ENCODE results near the gene RCE1.

Gene RCE1

GRCh38 chr11:66867425-66868040, 24.3 kb downstream of the RCE1 start:
- peaks cover 6% of the 10 kb centered on the region for H3K4me1 ChIP-seq (ENCODE audit: control insufficient read depth, insufficient read depth, low read length)
- H3K36me3 ChIP-seq (ENCODE audit: insufficient read depth, low read length): peaks cover 18% of the 10 kb centered on the region
- H3K4me3 ChIP-seq (ENCODE audit: low read length): no peak overlapping the region
- no peaks in the 10 kb centered on the region for H3K9me3 ChIP-seq (replicated peaks; ENCODE audit: low read length)
- no peak overlapping the region for H3K9ac ChIP-seq (ENCODE audit: low read depth, low read length)
- no peaks in the 10 kb centered on the region for H3K27me3 ChIP-seq (ENCODE audit: control insufficient read depth, insufficient read depth, low read length)
- H3K4me2 ChIP-seq (ENCODE audit: low read length): no peak overlapping the region

DNA sequence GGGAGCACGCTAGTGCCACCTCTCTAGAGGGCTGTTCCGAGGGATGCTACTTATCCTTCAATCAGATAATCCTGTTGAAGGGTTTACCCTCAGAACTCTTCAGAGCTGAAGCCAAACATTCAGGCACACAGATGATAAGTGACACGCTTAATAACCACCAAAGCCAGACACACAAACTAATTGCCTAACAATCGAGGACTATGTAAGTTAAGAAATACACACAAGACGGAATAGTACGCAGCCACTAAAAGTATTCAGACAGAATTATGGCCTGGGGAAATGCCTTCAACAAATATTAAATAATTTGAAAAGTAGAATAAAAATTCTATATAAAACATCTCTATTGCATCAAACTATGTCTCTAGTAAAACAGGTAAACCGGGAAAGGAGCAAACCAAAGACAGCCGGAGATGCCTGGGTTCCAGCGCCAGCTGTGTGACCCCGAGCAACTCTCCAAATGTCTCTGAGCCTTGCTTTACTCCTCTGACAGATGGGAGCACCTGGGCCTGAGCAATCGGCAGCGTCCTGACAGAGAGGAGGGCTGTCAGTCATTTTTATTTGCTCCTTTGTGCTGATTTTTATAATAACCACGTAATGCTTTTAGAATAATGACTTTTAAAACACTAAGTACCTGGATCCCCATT, 25.0 kb downstream of the RCE1 start:
- Histone ChIP-seq H3K4me2 (ENCODE audit: low read length) (no peak overlapping the region), H3K9ac (ENCODE audit: low read depth, low read length) (no peak overlapping the region), H3K4me3 (ENCODE audit: low read length) (no peak overlapping the region), H3K9me3 (replicated peaks; ENCODE audit: low read length) (no peaks in the 10 kb centered on the region), H3K36me3 (ENCODE audit: insufficient read depth, low read length) (peaks cover 17% of the 10 kb centered on the region), H3K27me3 (ENCODE audit: control insufficient read depth, insufficient read depth, low read length) (no peaks in the 10 kb centered on the region), H3K4me1 (ENCODE audit: control insufficient read depth, insufficient read depth, low read length) (peaks cover 6% of the 10 kb centered on the region)

DNA sequence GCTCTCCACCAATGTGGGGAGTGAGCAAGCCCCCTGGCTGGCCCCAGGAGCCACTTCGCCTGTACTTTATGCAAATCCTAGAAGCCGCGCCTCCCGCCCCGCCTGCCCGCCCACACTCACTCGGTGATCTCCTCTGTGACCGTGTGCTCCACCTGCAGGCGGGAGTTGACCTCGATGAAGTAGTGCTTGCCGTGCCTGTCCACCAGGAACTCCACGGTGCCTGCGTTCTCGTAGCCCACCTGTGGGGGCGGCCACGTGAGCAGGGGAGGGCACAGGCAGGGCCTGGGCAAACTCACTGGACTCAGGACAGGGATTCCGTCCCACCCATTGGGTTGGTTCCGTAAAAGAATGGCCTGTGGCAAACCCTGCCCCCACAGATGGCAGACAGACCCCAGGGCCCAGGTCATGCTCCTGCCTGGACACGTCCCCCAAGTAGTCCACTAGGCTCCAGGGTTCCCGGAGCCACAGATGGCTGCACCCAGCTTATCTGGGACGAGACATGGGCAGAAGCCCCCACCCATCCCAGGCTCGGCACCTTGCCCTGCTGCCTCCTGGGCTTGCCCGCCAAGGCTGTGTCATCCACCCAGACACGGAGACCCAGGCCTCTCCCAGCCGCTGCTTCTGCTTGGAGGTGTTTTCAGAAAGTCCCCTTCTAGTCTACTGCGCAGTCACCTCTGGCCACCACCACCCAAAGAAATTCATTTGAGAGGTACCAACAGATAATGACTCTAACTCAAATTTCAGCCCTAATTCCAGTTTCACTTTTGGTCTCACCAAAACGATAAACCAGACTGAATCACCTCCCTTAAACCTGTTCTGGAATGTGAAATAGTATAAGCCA, 25.7 kb downstream of the RCE1 start:
- Histone ChIP-seq H3K4me3 (ENCODE audit: low read length) (no peak overlapping the region), H3K4me2 (ENCODE audit: low read length) (no peak overlapping the region), H3K9ac (ENCODE audit: low read depth, low read length) (no peak overlapping the region), H3K27me3 (ENCODE audit: control insufficient read depth, insufficient read depth, low read length) (no peaks in the 10 kb centered on the region), H3K4me1 (ENCODE audit: control insufficient read depth, insufficient read depth, low read length) (peaks cover 6% of the 10 kb centered on the region), H3K36me3 (ENCODE audit: insufficient read depth, low read length) (peaks cover 14% of the 10 kb centered on the region), H3K9me3 (replicated peaks; ENCODE audit: low read length) (no peaks in the 10 kb centered on the region)

DNA sequence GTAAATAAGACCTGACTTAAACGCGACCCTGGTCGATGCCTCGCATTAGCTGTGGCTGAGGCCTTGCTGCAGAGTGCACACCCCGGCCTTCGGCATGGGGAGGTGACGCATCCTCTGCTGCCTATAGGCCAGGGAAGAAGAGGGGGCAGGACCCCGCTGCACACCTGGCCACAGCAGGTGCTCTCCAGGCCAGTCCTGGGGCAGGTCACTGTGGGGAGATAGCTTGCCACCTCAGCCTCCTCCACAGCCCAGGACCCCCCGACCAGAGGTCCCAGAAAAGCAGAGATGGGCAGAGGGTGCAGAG, 26.3 kb downstream of the RCE1 start:
- Histone ChIP-seq H3K27me3 (ENCODE audit: control insufficient read depth, insufficient read depth, low read length) (no peaks in the 10 kb centered on the region), H3K4me1 (ENCODE audit: control insufficient read depth, insufficient read depth, low read length) (peaks cover 6% of the 10 kb centered on the region), H3K4me3 (ENCODE audit: low read length) (no peak overlapping the region), H3K9ac (ENCODE audit: low read depth, low read length) (no peak overlapping the region), H3K9me3 (replicated peaks; ENCODE audit: low read length) (no peaks in the 10 kb centered on the region), H3K36me3 (ENCODE audit: insufficient read depth, low read length) (peaks cover 14% of the 10 kb centered on the region), H3K4me2 (ENCODE audit: low read length) (no peak overlapping the region)

DNA sequence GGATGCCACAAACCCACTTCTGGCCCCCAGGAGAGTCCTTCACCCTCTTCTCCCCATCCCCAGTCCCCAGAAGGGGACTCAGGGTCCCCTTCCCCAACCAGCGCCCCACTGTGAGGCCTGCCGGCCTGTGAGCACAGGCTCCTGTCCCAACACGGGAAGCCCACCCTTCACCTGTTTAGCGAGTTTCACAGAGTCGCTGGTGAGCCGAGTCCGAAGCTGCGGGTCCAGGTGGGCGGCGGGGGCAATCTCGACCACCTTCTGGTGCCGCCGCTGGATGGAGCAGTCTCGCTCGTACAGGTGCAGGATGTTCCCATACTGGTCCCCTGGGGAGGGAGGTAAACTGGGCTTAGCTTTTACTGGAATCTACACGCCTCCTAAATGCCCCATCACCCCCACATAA, 26.9 kb downstream of the RCE1 start:
- H3K9me3 ChIP-seq (replicated peaks; ENCODE audit: low read length): no peaks in the 10 kb centered on the region
- H3K4me2 ChIP-seq (ENCODE audit: low read length): no peak overlapping the region
- peaks cover 6% of the 10 kb centered on the region for H3K4me1 ChIP-seq (ENCODE audit: control insufficient read depth, insufficient read depth, low read length)
- no peaks in the 10 kb centered on the region for H3K27me3 ChIP-seq (ENCODE audit: control insufficient read depth, insufficient read depth, low read length)
- no peak overlapping the region for H3K9ac ChIP-seq (ENCODE audit: low read depth, low read length)
- no peak overlapping the region for H3K4me3 ChIP-seq (ENCODE audit: low read length)
- peaks cover 14% of the 10 kb centered on the region for H3K36me3 ChIP-seq (ENCODE audit: insufficient read depth, low read length)

DNA sequence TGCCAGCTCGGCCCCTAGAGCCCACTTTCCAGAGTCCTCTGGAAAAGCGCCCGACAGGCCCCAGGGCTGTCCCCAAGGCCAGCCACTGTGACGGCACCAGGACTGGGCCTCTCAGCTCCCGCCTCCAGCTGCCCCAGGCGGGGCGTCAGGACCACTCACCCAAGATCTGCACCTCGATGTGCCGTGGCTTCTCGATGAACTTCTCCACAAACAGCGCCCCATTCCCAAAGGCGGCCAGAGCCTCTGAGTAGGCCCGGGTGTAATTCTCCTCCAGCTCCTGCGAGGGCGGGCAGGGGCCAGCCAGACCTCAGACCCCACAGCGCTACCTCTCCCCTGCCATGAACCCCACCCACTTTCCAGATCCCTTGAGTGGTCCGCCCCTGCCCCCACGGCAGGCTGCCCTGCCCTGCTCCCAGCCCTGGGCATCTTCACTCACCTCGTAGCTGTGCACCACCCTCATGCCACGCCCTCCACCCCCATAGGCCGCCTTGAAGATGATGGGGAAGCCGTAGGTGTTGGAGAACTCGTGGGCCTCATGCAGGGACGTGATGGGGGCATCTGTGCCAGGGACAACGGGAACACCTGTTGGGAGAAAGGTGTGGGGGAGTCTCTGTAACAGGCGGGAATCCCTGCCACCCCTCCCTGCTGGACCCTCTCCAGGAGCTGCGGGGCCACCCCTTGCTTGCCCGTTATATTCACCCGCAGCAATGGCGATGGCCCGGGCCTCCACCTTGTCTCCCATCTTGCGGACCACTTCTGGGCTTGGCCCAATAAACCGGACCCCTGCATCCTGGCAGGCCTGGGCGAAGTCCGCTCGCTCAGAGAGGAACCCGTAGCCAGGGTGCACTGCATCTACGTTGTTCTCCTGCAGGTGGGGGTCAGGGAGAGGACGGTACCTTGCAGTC, 27.6 kb downstream of the RCE1 start:
- no peaks in the 10 kb centered on the region for H3K27me3 ChIP-seq (ENCODE audit: control insufficient read depth, insufficient read depth, low read length)
- no peak overlapping the region for H3K9ac ChIP-seq (ENCODE audit: low read depth, low read length)
- no peak overlapping the region for H3K4me3 ChIP-seq (ENCODE audit: low read length)
- H3K36me3 ChIP-seq (ENCODE audit: insufficient read depth, low read length): peaks cover 14% of the 10 kb centered on the region
- H3K9me3 ChIP-seq (replicated peaks; ENCODE audit: low read length): no peaks in the 10 kb centered on the region
- no peak overlapping the region for H3K4me2 ChIP-seq (ENCODE audit: low read length)
- H3K4me1 ChIP-seq (ENCODE audit: control insufficient read depth, insufficient read depth, low read length): peaks cover 6% of the 10 kb centered on the region

DNA sequence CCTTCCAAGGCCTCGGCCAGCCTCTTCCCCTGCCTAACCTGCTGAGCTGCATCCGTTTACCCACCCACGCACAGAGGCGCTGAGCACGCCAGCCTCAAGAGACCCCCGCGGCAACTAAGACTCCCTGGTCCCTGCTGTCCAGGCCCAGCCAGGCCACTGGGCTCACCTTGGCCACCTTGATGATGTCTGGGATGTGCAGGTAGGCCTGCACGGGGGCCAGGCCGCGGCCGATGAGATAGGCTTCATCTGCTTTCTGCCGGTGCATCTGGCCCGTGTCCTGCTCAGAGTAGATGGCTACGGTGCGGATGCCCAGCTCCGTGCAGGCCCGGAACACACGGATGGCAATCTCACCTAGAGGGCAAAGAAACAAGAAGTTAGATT, 28.3 kb downstream of the RCE1 start:
- Histone ChIP-seq H3K36me3 (ENCODE audit: insufficient read depth, low read length) (peaks cover 14% of the 10 kb centered on the region), H3K4me1 (ENCODE audit: control insufficient read depth, insufficient read depth, low read length) (peaks cover 5% of the 10 kb centered on the region), H3K9me3 (replicated peaks; ENCODE audit: low read length) (no peaks in the 10 kb centered on the region), H3K27me3 (ENCODE audit: control insufficient read depth, insufficient read depth, low read length) (no peaks in the 10 kb centered on the region), H3K4me3 (ENCODE audit: low read length) (no peak overlapping the region), H3K4me2 (ENCODE audit: low read length) (no peak overlapping the region), H3K9ac (ENCODE audit: low read depth, low read length) (no peak overlapping the region)

DNA sequence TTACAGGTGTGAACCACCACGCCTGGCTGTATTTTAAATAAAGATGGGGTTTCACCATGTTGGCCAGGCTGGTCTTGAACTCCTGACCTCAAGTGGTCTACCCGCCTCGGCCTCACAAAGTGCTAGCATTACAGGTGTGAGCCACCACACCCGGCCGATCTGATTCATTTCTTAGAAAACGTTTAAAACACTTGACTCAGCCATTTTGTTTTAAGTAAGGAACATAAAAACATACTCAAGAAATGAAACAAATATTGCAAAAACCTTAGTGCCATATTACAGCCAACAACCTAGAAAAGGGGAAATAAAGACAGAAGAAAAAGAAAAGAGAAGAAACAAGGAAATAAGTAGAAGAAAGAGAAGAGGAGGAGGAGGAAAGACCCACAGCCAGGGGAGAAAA, 31.0 kb downstream of the RCE1 start:
- H3K4me1 ChIP-seq (ENCODE audit: control insufficient read depth, insufficient read depth, low read length): no peaks in the 10 kb centered on the region

GRCh38 chr11:66875378-66875777, 32.1 kb downstream of the RCE1 start:
- H3K4me3 ChIP-seq (ENCODE audit: low read length): no peak overlapping the region
- no peak overlapping the region for H3K9ac ChIP-seq (ENCODE audit: low read depth, low read length)
- peaks cover 11% of the 10 kb centered on the region for H3K36me3 ChIP-seq (ENCODE audit: insufficient read depth, low read length)
- no peaks in the 10 kb centered on the region for H3K9me3 ChIP-seq (replicated peaks; ENCODE audit: low read length)
- H3K27me3 ChIP-seq (ENCODE audit: control insufficient read depth, insufficient read depth, low read length): no peaks in the 10 kb centered on the region
- no peak overlapping the region for H3K4me2 ChIP-seq (ENCODE audit: low read length)
- no peaks in the 10 kb centered on the region for H3K4me1 ChIP-seq (ENCODE audit: control insufficient read depth, insufficient read depth, low read length)

More for the DNA sequence above, 31.0 kb downstream of the RCE1 start:
- no peak overlapping the region for H3K4me3 ChIP-seq (ENCODE audit: low read length)
- H3K27me3 ChIP-seq (ENCODE audit: control insufficient read depth, insufficient read depth, low read length): no peaks in the 10 kb centered on the region
- H3K9ac ChIP-seq (ENCODE audit: low read depth, low read length): no peak overlapping the region
- no peaks in the 10 kb centered on the region for H3K9me3 ChIP-seq (replicated peaks; ENCODE audit: low read length)
- no peak overlapping the region for H3K4me2 ChIP-seq (ENCODE audit: low read length)
- H3K36me3 ChIP-seq (ENCODE audit: insufficient read depth, low read length): peaks cover 11% of the 10 kb centered on the region

GRCh38 chr11:66877588-66878385, 34.5 kb downstream of the RCE1 start:
- Histone ChIP-seq H3K27me3 (ENCODE audit: control insufficient read depth, insufficient read depth, low read length) (no peaks in the 10 kb centered on the region), H3K9me3 (replicated peaks; ENCODE audit: low read length) (no peaks in the 10 kb centered on the region), H3K4me3 (ENCODE audit: low read length) (no peak overlapping the region), H3K4me2 (ENCODE audit: low read length) (no peak overlapping the region), H3K36me3 (ENCODE audit: insufficient read depth, low read length) (no peaks in the 10 kb centered on the region), H3K9ac (ENCODE audit: low read depth, low read length) (no peak overlapping the region), H3K4me1 (ENCODE audit: control insufficient read depth, insufficient read depth, low read length) (peaks cover 7% of the 10 kb centered on the region)
